SK-N-SH (cell line): ENCODE data around the gene MGAT5B. TPM values are rescaled to one million over a fixed set of nuclear protein-coding genes. Genes with fewer than 3 reads are reported as not detected.
"Not testable (repeated sequence)": the region's sequence is repeated elsewhere in the genome, so short reads cannot be mapped to it uniquely, and the experiment has no call there.

Experiments used
- CTCF ChIA-PET: fragments of 300-600, 350-600 bp; formaldehyde crosslinking; extraction: SDS; loops from one replicate; lab custom pipeline; 2021; lab: Yijun Ruan, JAX
- POLR2A ChIA-PET: fragments of 350-600 bp; sonication (Branson Sonifier 250); formaldehyde crosslinking; extraction: SDS; loops from one replicate; lab custom pipeline; 2020; ENCODE audit warnings: antibody characterized with exemption, inconsistent platforms; lab: Yijun Ruan, JAX
- DNase-seq: peaks from one replicate; pipeline ENCODE4 v3.0.0; 2012
- H2AFZ ChIP-seq: fragments of 200-600 bp; sonication (generic); 2 replicates; pipeline ENCODE4 v1.8.1; 2016; ENCODE audit warnings: antibody characterized with exemption, mild to moderate bottlenecking, low read depth
- H3F3A ChIP-seq: fragments of 200-600 bp; sonication (generic); replicated peaks from 2 replicates; pipeline ENCODE3; 2016; ENCODE audit warnings: antibody characterized with exemption, mild to moderate bottlenecking; ENCODE audit not compliant: insufficient read depth
- H3K27ac ChIP-seq, 2 experiments: fragments of 200-500 bp in 1 of 2; fragments of 200-600 bp in 1 of 2; sonication (Bioruptor generic) in 1 of 2; sonication (generic), shearing (Covaris generic) in 1 of 2; 2 replicates each; pipeline versions ENCODE4 v1.5.1 to v1.6.1; 2014 to 2016; ENCODE audit warnings: low read depth in 2 of 2, inconsistent platforms in 1 of 2, low read length in 1 of 2, mild to moderate bottlenecking in 1 of 2, mixed read lengths in 1 of 2
- H3K27me3 ChIP-seq: fragments of 200-600 bp; sonication (generic), shearing (Covaris generic); 2 replicates; pipeline ENCODE4 v1.6.1; 2016; ENCODE audit warnings: mixed run types; ENCODE audit not compliant: insufficient read depth
- H3K36me3 ChIP-seq, 2 experiments: fragments of 200-500 bp in 1 of 2; fragments of 200-600 bp in 1 of 2; sonication (Bioruptor generic) in 1 of 2; sonication (generic) in 1 of 2; replicated peaks in 1 of 2; 2 replicates each; pipeline versions ENCODE3 to v1.5.1; 2014 to 2016; ENCODE audit warnings: low read length in 1 of 2, mild to moderate bottlenecking in 1 of 2; ENCODE audit not compliant: insufficient read depth in 2 of 2, control insufficient read depth in 1 of 2
- H3K4me1 ChIP-seq, 2 experiments: fragments of 200-500 bp in 1 of 2; fragments of 200-600 bp in 1 of 2; sonication (Bioruptor generic) in 1 of 2; sonication (generic), shearing (Covaris generic) in 1 of 2; 2 replicates each; pipeline versions ENCODE4 v1.5.1 to v1.6.1; 2014 to 2016; ENCODE audit warnings: low read depth in 1 of 2, low read length in 1 of 2, mixed run types in 1 of 2; ENCODE audit not compliant: insufficient read depth in 2 of 2, control insufficient read depth in 1 of 2
- H3K4me2 ChIP-seq: fragments of 200-600 bp; sonication (generic), shearing (Covaris generic); 2 replicates; pipeline ENCODE4 v1.6.1; 2017; ENCODE audit warnings: mixed run types
- H3K4me3 ChIP-seq, 2 experiments: fragments of 200-500 bp in 1 of 2; fragments of 200-600 bp in 1 of 2; sonication (Bioruptor generic) in 1 of 2; sonication (generic), shearing (Covaris generic) in 1 of 2; 2 replicates each; pipeline versions ENCODE4 v1.5.1 to v1.8.1; 2014 to 2016; ENCODE audit warnings: low read depth in 2 of 2, inconsistent platforms in 1 of 2, low read length in 1 of 2, mild to moderate bottlenecking in 1 of 2, mixed read lengths in 1 of 2, moderate library complexity in 1 of 2
- H3K79me2 ChIP-seq: fragments of 200-600 bp; sonication (generic); 2 replicates; pipeline ENCODE4 v1.8.1; 2017; ENCODE audit warnings: mild to moderate bottlenecking; ENCODE audit not compliant: insufficient read depth
- H3K9ac ChIP-seq: fragments of 200-600 bp; sonication (generic); 2 replicates; pipeline ENCODE4 v1.6.1; 2017; ENCODE audit warnings: mixed run types
- H3K9me2 ChIP-seq: fragments of 200-600 bp; sonication (generic); 2 replicates; pipeline ENCODE4 v1.6.1; 2017; ENCODE audit warnings: mixed run types
- H3K9me3 ChIP-seq: fragments of 200-600 bp; sonication (generic); 2 replicates; pipeline ENCODE4 v1.6.1; 2017; ENCODE audit warnings: mixed run types, mild to moderate bottlenecking, moderate library complexity
- H4K20me1 ChIP-seq: fragments of 200-600 bp; sonication (generic); 2 replicates; pipeline ENCODE4 v1.6.1; 2017; ENCODE audit warnings: mild to moderate bottlenecking, mixed run types; ENCODE audit not compliant: insufficient read depth
- CHD2 ChIP-seq: fragments of 150-350 bp; IDR thresholded peaks from 2 replicates; pipeline ENCODE4 v1.6.1; 2018; ENCODE audit warnings: low read length; ENCODE audit not compliant: partially characterized antibody
- EP300 ChIP-seq, 2 experiments: IDR thresholded peaks; 2 replicates each; pipeline versions ENCODE4 v1.4.0 to v1.6.1; 2012; ENCODE audit warnings: borderline replicate concordance in 1 of 2, low read depth in 1 of 2, low read length in 1 of 2
- FOXJ3 ChIP-seq: sonication (generic); formaldehyde crosslinking; IDR thresholded peaks from 2 replicates; pipeline ENCODE4 v1.5.1; 2020; ENCODE audit warnings: mild to moderate bottlenecking, missing genetic modification reagents
- GABPA ChIP-seq: IDR thresholded peaks from 2 replicates; pipeline ENCODE4 v1.4.0; 2012; ENCODE audit warnings: low read depth, mild to moderate bottlenecking
- GATA2 ChIP-seq: sonication (generic); formaldehyde crosslinking; IDR thresholded peaks from 2 replicates; pipeline ENCODE4 v1.5.0; 2020; ENCODE audit warnings: mild to moderate bottlenecking, missing genetic modification reagents
- MXI1 ChIP-seq: IDR thresholded peaks from 2 replicates; pipeline ENCODE4 v1.6.1; 2012; ENCODE audit warnings: mild to moderate bottlenecking, low read depth, low read length, improper control_type of control experiment
- RAD21 ChIP-seq: IDR thresholded peaks from 2 replicates; pipeline ENCODE4 v1.6.1; 2012; ENCODE audit warnings: mild to moderate bottlenecking, low read length
- RCOR1 ChIP-seq: fragments of 150-350 bp; IDR thresholded peaks from 2 replicates; pipeline ENCODE4 v1.6.1; 2017; ENCODE audit warnings: antibody characterized with exemption, low read length
- YY1 ChIP-seq: IDR thresholded peaks from 2 replicates; pipeline ENCODE4 v1.4.0; 2012; ENCODE audit warnings: low read depth, mild to moderate bottlenecking
- WGBS: methylation state at CpG from one replicate; pipeline ENCODE4 v1.1.6; 2017; ENCODE audit warnings: low lambda C conversion rate; 5-methylcytosine and 5-hydroxymethylcytosine counted together
- polyA plus RNA-seq, 3 experiments: library from polyadenylated mRNA; depleted of rRNA; stranded (reverse); fragments of >200 nt; gene quantifications; 2 replicates each; pipeline ENCODE4 v1.2.3, GENCODE V29; 2012

Gene MGAT5B
- polyA plus RNA-seq, 1 of the 3 experiments (the other 2 are of a cell fraction), result 13.8 TPM

- Histone ChIP-seq H3K79me2 (no peaks in the 10 kb centered on the region), H3K9me2 (no peaks in the 10 kb centered on the region), H3K4me2 (peak overlapping the region; percentile 2; the same call in 1 of the 2 replicates), H4K20me1 (no peaks in the 10 kb centered on the region), H3K4me3 (peak overlapping the region in 1 of 2 experiments; percentile 9; a peak in 1 of 4 replicates), H3K4me1 (peaks cover 4 to 46% of the 10 kb centered on the region in 2 experiments; a peak in 2 of 4 replicates), H3F3A (no peaks in the 10 kb centered on the region), H2AFZ (no peak overlapping the region), H3K27ac (peak overlapping the region in 1 of 2 experiments; percentile 92; a peak in 2 of 4 replicates), H3K9ac (no peak overlapping the region), H3K9me3 (no peaks in the 10 kb centered on the region), H3K36me3 (no peaks in the 10 kb centered on the region), H3K27me3 (peaks cover 23% of the 10 kb centered on the region; the same call in 1 of the 2 replicates)
- 12% methylated on average over 10 of the region's 10 CpGs for WGBS
- DNase-seq, result peak; percentile 93
- peak; percentile 62; the same call in 1 of the 2 replicates for TF ChIP-seq FOXJ3 (CRISPR knock-in tag)
- peak; percentile 90 for TF ChIP-seq RCOR1
- TF ChIP-seq EP300 (IDR thresholded peaks at IDR 0.05; ENCODE audit: borderline replicate concordance in 1 of 2, low read depth in 1 of 2, low read length in 1 of 2), result peak in 1 of 2 experiments; percentile 91; a peak in 2 of 4 replicates
- peak; percentile 84 for TF ChIP-seq MXI1
- no peak for TF ChIP-seq GABPA
- no peak for TF ChIP-seq YY1
- peak; percentile 88 for TF ChIP-seq CHD2
- TF ChIP-seq GATA2 (CRISPR knock-in tag), result peak; percentile 53
- TF ChIP-seq RAD21, result peak; percentile 28; the same call in 1 of the 2 replicates
- ChIA-PET POLR2A (interaction anchor here (0.6 to 2.0 kb wide), 11 partner anchors 8 to 405 kb away, joined by 3 to 16 read pairs (median 4); partner anchors contain the start of genes MFSD11, MGAT5B and SRSF2), CTCF (interaction anchor here (0.8 to 4.7 kb wide), 13 partner anchors 10 to 405 kb away, joined by 3 to 79 read pairs (median 5); partner anchors contain the start of gene MGAT5B)
Observed at GRCh38 chr17:76841776-76842405, 26.3 kb upstream of the MGAT5B start.

- Histone ChIP-seq H3K27me3 (peaks cover 32% of the 10 kb centered on the region; the same call in 1 of the 2 replicates), H3K4me1 (peaks cover 4 to 46% of the 10 kb centered on the region in 2 experiments; a peak in 2 of 4 replicates)
- ChIA-PET POLR2A (interaction anchor here (1.2 to 2.0 kb wide), 2 partner anchors 105 to 126 kb away, joined by 3 to 11 read pairs; partner anchors contain the start of gene MFSD11), CTCF (interaction anchor here (0.8 to 4.7 kb wide), 12 partner anchors 9 to 246 kb away, joined by 3 to 79 read pairs (median 4); partner anchors contain the start of genes METTL23 and MGAT5B)
- H3K9me2 ChIP-seq, H3K4me2 ChIP-seq, H3F3A ChIP-seq, H3K9ac ChIP-seq, H3K79me2 ChIP-seq, H3K9me3 ChIP-seq, H4K20me1 ChIP-seq, DNase-seq, H3K36me3 ChIP-seq, H3K27ac ChIP-seq, H3K4me3 ChIP-seq, H2AFZ ChIP-seq: not testable (repeated sequence)
- 81% methylated on average over 6 of the region's 6 CpGs for WGBS
Observed at GRCh38 chr17:76843068-76843467, 25.1 kb upstream of the MGAT5B start.
